SKM-1 treated with dmso at 0.1 percent for 144 hours (cell line): ENCODE results near the gene CCNG2.

Source experiments
- DNase-seq: peaks from one replicate; lab custom pipeline; 2025; ENCODE audit not compliant: unreplicated experiment; lab: John Stamatoyannopoulos, UW

The CCNG2 gene

DNA sequence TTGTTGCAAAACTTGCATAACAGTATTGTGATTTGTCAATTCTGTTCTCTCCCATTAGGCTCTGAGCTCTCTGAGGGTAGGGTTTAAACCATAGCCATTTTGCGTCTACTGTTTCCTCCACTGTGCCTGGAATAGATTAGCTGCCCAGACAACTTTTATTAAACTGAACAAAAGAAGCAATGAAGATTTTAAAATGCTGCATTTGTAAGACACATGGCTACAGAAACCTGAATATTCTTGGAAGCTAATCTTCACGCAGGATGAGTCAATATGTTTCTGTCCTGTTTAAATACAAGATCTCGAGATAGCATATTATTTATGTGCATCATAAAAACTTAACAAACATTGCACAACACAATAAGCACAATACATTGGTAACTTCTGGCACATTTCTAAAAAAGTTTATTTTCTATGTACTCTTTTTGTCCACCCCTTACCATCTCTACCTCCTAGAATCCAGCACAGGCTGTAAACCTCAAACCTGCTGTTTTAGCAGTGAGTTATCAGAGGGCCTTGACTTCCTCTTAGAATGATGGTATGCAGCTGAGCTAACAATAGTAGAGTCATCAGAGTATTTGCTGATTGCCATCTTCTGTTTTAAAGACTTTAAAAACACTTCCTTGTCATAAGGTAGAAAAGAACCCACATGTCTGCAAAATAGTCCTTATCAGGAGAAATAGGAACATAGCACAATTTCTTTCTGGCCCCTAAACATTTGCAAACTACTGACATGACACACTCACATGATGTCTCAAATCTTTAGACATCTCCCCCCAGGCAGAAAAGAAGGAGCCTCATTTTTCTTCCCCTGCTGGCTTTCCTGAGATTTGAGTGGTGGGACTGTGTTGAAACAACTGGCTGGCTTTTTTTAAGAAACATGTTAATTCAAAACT is 10.6 kb upstream of the CCNG2 start:
- DNase-seq = peak; percentile 37

DNA sequence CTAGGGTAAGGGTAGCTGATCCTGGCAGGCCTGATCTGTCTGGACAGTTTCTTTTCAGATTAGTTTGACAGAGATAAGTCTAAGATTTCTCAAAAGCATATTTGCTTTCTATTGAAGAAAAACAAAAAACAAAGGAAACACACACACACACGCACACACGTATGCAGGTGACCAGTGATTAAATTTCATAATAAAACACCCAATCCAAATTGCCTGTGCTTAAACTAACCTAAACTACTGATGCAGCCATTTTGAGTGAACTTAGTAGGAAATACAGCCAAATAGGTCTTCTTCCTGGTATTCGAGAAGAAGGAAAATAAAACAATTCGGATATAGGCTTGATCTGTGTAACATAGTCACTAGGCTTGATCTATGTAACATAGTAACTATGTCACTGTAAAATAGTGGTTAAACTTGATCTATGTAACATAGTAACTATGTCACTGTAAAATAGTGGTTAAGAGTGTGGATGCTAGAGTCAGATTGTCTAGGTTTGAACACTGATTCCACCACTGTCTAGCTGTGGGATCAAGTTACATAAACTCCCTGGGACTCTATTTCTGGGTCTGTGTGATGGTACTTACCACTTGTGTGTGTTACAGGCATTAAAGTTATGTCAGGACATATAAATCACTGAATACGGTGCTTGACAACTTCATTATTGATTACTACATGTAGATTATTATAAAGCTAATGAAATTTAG is 9.8 kb upstream of the CCNG2 start:
- no peak for DNase-seq

DNA sequence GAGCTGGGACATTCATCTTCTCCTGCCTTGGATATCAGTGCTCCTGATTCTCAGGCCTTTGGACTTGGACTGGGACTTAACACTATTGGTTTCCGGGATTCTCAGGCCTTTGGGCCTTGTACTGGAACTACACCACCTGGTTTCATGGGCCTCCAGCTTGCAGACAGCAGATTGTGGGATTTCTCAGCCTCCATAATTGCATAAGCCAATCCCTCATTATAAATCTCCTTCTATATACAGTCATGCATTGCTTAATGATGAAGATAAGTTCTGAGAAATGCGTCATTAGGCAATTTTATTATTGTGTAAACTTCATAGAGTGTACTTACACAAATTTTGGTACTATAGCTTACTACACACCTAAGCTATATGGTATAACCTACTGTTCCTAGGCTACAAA is 8.9 kb upstream of the CCNG2 start:
- no peak for DNase-seq

DNA sequence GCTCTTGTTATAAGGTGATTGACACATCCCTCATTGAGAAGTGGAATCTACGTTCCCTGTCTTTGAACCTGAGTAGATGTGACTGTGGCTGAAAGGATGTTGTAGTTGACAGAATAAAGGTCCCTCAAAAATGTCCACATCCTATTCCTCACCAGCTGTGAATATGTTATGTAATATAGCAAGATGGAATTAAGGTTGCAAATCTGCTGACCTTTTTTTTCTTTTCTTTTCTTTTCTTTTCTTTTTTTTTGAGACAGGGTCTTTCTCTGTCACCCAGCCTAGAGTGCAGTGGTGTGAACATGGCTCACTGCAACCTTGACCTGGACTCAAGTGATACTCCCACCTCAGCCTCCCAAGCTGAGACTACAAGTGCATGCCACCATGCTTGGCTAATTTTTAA is 7.2 kb upstream of the CCNG2 start:
- no peak for DNase-seq

- no peak for DNase-seq
Measured at GRCh38 chr4:77151241-77151640, 5.8 kb upstream of the CCNG2 start.

DNA sequence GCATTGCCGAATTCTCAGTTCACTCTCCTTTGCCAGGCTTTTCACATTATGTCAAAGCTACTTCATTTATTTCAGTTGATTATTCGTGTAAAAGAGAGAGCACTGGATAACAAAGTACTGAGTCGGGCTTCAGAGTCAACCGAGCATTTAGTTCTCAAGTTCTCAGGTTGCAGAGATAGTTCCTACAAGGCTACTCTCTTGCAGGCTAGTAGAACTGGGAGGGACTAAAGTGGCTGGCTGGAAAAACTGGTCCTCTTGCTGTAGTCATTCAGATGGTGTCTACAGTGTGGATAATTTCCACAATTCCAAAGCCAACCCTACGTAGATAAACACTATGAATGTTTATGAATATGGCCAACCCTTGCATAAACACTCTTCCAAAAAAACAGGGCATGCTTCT is 4.6 kb upstream of the CCNG2 start:
- no peak for DNase-seq

GRCh38 chr4:77153006-77153405 is 4.0 kb upstream of the CCNG2 start:
- DNase-seq = no peak

GRCh38 chr4:77154065-77154464 is 2.9 kb upstream of the CCNG2 start:
- no peak for DNase-seq

GRCh38 chr4:77154761-77155499 is 2.1 kb upstream of the CCNG2 start:
- no peak for DNase-seq

DNA sequence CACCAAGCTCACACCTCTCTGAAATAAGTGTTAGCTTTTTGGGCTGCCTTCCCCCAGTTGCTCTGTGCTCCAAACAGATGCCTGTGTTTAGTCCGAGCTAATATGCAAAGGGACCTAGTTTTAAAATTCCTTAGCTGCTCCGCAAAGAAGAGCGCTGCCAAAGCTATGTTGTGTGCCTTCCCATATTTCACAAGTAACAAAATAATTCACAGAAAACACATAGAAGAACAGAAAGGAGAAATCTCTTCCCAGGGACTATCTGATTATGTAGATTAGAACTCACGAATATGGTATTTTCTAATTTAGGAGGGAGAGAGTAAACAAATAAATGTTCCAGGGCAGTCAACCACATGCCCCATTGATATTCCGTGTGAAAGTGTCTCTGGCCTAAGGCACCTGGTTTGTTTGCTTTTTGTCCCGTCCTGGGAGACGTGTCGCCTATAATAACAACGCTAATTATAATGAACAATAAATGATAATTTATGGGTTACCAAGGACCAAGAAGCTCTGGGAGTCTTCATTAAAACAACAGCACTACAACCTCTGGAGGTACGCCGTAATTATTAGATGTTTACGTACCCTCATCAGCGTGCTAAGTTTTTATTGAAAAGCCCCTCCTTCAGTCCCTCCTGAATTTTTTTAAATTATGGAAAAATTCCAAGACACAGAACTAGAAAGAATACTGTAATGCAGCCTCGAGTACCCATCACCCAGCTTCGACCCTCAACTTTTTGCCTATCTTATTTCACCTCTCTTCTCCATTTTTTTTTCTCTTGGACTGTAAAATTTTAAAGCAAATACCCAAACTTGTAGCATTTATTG is 1.2 kb upstream of the CCNG2 start:
- no peak for DNase-seq

- DNase-seq = peak; percentile 99
Measured at GRCh38 chr4:77156533-77156911, 485 bp upstream of the CCNG2 start.

DNA sequence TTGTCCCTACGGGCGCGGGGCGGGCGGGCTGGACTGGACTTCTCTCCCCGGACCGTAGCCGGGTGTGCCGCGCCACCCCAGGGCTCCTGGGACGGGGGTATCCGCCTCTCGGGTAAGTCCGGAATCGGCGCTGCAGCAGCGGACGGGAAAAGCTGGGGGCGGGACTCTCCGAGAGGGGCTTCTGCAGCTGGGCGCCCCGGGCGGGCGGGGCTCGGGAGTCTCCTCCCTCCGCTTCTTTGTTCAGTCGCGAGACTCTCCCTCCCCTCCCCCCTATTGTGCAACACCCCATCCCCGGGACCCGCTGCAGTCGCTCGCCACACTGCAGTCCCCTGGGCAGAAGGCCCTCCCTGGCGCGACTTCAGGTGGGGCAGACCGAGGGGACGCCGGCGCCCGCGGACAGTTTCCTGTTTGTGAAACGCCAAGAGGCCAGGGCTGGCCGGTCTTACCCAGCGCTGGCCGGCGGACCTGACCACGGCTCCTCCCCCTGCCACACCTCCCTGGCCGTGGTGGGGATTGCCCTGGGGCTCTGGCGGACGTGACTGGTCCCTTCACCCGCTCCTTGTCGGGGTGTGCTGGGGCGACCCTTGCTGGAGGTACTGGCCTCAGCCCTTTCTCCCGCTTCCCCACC is 966 bp downstream of the CCNG2 start:
- peak; percentile 76 for DNase-seq

DNA sequence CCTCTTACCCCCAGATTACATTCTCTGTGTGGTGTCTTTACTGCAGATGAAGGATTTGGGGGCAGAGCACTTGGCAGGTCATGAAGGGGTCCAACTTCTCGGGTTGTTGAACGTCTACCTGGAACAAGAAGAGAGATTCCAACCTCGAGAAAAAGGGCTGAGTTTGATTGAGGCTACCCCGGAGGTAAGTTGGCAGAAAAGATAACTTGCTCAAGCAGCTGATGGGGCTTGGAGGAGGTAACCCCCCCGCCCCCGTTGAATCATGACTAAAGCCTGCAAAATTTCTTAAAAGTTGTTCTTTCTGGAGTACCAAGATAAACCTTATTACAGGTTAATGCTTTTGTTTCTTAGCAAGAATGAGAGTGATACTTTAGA is 1.5 kb downstream of the CCNG2 start:
- no peak for DNase-seq

DNA sequence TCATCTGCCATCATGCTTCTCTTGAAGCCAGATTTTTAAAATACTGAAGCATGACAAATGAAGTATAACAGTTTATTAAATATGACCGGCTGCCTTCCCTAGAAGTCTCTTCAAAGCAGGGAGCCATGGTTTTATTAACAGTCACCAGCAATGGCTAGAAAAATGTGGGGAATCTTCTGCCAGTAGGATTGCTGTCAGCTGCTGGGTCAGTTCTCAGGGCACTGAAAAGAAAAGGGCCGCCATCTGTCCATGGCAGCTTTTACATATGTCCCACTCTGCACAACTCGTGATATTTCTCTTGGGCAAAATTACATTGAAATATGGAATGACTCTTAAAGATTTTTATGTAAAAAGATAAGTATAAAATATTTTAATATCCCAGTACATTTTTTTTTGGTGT is 2.8 kb downstream of the CCNG2 start:
- no peak for DNase-seq

GRCh38 chr4:77163641-77164040 is 6.6 kb downstream of the CCNG2 start:
- DNase-seq = no peak

- DNase-seq = no peak
Measured at GRCh38 chr4:77167173-77167572, 10.2 kb downstream of the CCNG2 start.

DNA sequence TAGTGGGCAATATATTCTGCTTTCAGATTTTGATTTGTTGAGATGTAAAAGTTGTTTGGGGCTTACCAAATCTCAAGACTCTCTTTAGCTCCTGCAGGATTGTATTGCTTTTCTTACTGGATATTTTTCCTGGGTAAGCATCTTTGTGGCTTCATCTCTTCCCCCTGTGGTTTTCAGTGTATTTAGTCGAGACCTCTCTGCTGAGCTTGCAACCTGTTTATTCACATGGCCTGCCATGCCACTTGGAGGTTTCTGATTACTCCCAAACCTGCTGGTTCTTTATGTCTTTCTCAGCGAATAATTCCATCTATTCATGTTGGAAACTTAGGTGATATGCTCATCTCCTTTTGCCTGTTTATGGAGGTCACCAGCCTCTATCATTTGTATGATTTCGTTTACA is 10.9 kb downstream of the CCNG2 start:
- no peak for DNase-seq

GRCh38 chr4:77169481-77169880 is 12.5 kb downstream of the CCNG2 start:
- no peak for DNase-seq

DNA sequence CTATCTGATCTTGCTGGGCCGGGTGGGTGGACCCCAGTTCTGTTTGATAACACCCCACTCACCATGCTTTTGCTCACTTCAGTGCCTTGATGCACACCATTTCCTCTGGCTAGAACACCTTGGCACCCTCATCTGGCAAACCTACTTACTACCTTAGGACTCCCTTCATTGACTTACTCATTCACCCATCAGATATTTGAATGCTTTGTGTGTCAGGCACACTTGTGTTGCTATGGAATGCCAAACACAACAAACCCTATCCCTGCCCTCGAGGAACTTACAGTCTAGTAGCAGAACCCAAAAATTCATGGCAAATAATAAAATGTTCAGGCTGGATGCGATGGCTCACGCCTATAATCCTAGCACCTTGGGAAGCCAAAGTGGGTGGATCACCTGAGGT is 13.9 kb downstream of the CCNG2 start:
- no peak for DNase-seq

DNA sequence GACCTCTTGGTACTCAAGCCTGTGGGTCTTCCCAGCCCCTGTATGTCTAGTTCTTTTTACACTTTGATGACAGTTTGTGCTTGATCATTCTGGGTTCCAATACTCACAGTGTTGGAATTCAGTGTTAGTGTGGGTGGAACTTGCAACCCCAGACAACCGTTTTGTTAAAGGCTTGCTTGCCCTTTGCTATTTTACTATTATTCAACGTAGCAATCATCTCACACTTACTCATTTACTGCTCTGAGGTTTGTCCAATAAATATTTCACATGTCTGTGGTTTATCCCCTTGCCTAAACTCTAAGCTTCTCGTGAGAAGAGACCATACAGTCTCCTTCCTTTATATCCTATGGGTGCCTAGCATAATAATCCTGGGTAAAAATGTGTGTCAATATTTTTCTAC is 15.3 kb downstream of the CCNG2 start:
- no peak for DNase-seq

GRCh38 chr4:77174426-77174825 is 17.4 kb downstream of the CCNG2 start:
- DNase-seq = no peak
